NCI-H748 treated with DMSO at 0.1 percent for 48 hours (cell line): ENCODE measurements around the gene LGALS8.
"Not testable (repeated sequence)": the region's sequence is repeated elsewhere in the genome, so short reads cannot be mapped to it uniquely, and the experiment has no call there.

ENCODE experiments used
- DNase-seq: peaks from one replicate; lab custom pipeline; 2025; lab: John Stamatoyannopoulos, UW

LGALS8 gene

GRCh38 chr1:236523704-236524141 lies at the start of gene LGALS8:
Gene LGALS8 (plus strand): TSS chr1:236523982. CDS start chr1:236526071, 2,089 bp downstream.
- DNase-seq: peak; percentile 32

- DNase-seq: no peak
Measured at GRCh38 chr1:236476019-236476418, 47.8 kb upstream of the LGALS8 start.

- DNase-seq: no peak
Measured at GRCh38 chr1:236480758-236481436, 42.9 kb upstream of the LGALS8 start.

GRCh38 chr1:236484310-236484971 lies 39.3 kb upstream of the LGALS8 start:
- no peak for DNase-seq

GRCh38 chr1:236486356-236487002 lies 37.3 kb upstream of the LGALS8 start:
- no peak for DNase-seq

GRCh38 chr1:236489161-236489560 lies 34.6 kb upstream of the LGALS8 start:
- not testable (repeated sequence) for DNase-seq

- peak; percentile 32 for DNase-seq
Measured at GRCh38 chr1:236489710-236490377, 33.9 kb upstream of the LGALS8 start.

GRCh38 chr1:236491469-236492136 lies 32.2 kb upstream of the LGALS8 start:
- no peak for DNase-seq

GRCh38 chr1:236492378-236492777 lies 31.4 kb upstream of the LGALS8 start:
- no peak for DNase-seq

GRCh38 chr1:236494082-236494481 lies 29.7 kb upstream of the LGALS8 start:
- no peak for DNase-seq

- DNase-seq: no peak
Measured at GRCh38 chr1:236494586-236495466, 29.0 kb upstream of the LGALS8 start.

GRCh38 chr1:236495467-236496112 lies 28.2 kb upstream of the LGALS8 start:
- DNase-seq: peak; percentile 7

GRCh38 chr1:236497908-236498307 lies 25.9 kb upstream of the LGALS8 start:
- no peak for DNase-seq

GRCh38 chr1:236501093-236501492 lies 22.7 kb upstream of the LGALS8 start:
- no peak for DNase-seq

GRCh38 chr1:236502579-236502971 lies 21.2 kb upstream of the LGALS8 start:
- no peak for DNase-seq

- DNase-seq: no peak
Measured at GRCh38 chr1:236502972-236503639, 20.7 kb upstream of the LGALS8 start.

- DNase-seq: not testable (repeated sequence)
Measured at GRCh38 chr1:236504338-236504737, 19.4 kb upstream of the LGALS8 start.

GRCh38 chr1:236507022-236507700 lies 16.6 kb upstream of the LGALS8 start:
- DNase-seq: no peak

- DNase-seq: no peak
Measured at GRCh38 chr1:236508593-236509027, 15.2 kb upstream of the LGALS8 start.
